Osteoblast (primary cell): ENCODE results near the gene DDX1. TPM values are rescaled to one million over a fixed set of nuclear protein-coding genes. Genes with fewer than 3 reads are reported as not detected.

ENCODE experiments used
- DNase-seq: peaks from one replicate; pipeline ENCODE4 v3.0.0; 2011; ENCODE audit warnings: low spot score, mixed read lengths; ENCODE audit not compliant: insufficient read length; ENCODE audit errors: missing footprints
- H2AFZ ChIP-seq: 2 replicates; pipeline ENCODE4 v1.6.0; 2011; ENCODE audit warnings: mild to moderate bottlenecking, low read length
- H3K27ac ChIP-seq: 2 replicates; pipeline ENCODE4 v1.5.1; 2011; ENCODE audit warnings: mild to moderate bottlenecking, low read depth, low read length, moderate library complexity
- H3K27me3 ChIP-seq: 2 replicates; pipeline ENCODE4 v1.6.0; 2012; ENCODE audit warnings: mild to moderate bottlenecking, control low read depth, inconsistent platforms, low read length, moderate library complexity; ENCODE audit not compliant: insufficient read depth
- H3K36me3 ChIP-seq: 2 replicates; pipeline ENCODE4 v1.5.1; 2011; ENCODE audit warnings: mild to moderate bottlenecking, low read length, control low read depth, moderate library complexity; ENCODE audit not compliant: insufficient read depth
- H3K4me1 ChIP-seq: 2 replicates; pipeline ENCODE4 v1.5.1; 2011; ENCODE audit warnings: mild to moderate bottlenecking, low read length, control low read depth, moderate library complexity; ENCODE audit not compliant: insufficient read depth
- H3K4me2 ChIP-seq: 2 replicates; pipeline ENCODE4 v1.6.0; 2011; ENCODE audit warnings: mild to moderate bottlenecking, low read length; ENCODE audit not compliant: insufficient read depth
- H3K4me3 ChIP-seq: fragments of 200-600 bp; sonication (generic); 3 replicates; pipeline ENCODE4 v1.5.1; 2012; ENCODE audit warnings: mild to moderate bottlenecking, low read length, inconsistent platforms; ENCODE audit not compliant: insufficient read depth
- H3K79me2 ChIP-seq: 2 replicates; pipeline ENCODE4 v1.6.0; 2012; ENCODE audit warnings: mild to moderate bottlenecking, low read length, control low read depth, inconsistent platforms; ENCODE audit not compliant: insufficient read depth
- H3K9me3 ChIP-seq: 2 replicates; pipeline ENCODE4 v1.5.1; 2011; ENCODE audit warnings: low read depth, low read length, control low read depth
- H4K20me1 ChIP-seq: 2 replicates; pipeline ENCODE4 v1.6.0; 2012; ENCODE audit warnings: mild to moderate bottlenecking, low read length, control low read depth; ENCODE audit not compliant: insufficient read depth
- total RNA-seq: library from RNA; depleted of rRNA; stranded (reverse); fragments of >200 nt; gene quantifications from 2 replicates; pipeline ENCODE4 v1.2.3, GENCODE V29; 2012
- TF ChIP-seq, protein P1 (sequence below): IDR thresholded peaks from 2 replicates; pipeline ENCODE4 v1.5.1; 2011; ENCODE audit warnings: mild to moderate bottlenecking, low read depth, low read length, moderate library complexity; ENCODE audit errors: extremely low read depth

DDX1 gene
- total RNA-seq, 1 donor, result 76.0 TPM

DNA sequence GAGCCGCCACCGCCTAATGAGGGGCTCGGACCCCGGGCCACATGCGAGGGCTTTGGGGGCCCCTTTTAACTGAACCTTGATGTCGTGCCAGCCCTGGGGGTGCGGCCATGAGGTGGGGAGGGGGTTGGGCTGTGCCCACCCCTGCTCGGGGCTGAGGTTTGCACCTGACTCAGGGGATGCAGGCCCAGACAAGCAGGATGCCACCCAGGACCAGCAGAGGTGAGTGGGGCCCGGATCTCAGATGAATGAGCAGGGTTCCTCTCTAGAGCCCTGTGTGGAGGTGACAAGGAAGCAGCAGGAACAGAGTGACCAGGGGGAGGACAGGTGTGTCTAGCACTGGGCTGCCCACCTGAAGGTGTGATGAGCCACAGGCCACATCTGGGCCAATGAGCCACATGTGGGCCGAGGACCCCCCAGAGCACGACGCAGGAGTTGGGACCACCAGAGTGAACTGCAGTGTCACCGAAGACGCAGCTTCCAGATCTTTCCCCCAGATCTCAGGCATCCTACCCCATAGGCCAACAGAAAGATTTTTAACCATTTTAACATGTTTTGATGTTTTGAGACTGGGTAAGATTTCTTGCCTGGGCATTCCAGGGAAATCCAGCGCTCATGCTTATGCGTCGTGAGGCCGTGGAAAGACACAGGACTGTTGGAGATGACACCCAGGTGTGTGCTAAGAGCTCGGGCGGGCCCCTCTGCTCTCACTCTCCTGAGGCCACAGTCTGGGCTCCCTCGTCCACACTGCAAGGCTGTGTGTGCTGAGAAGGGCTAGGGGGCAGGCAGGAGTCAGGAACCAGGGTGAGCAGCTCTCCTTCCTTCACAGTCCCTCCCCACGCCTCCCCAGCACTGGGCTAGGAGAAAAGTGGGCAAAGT lies 73.6 kb downstream of the DDX1 start:
- no peak for DNase-seq
- H3K9me3 ChIP-seq, result no peaks in the 10 kb centered on the region

GRCh38 chr2:15665943-15666460 lies 74.3 kb downstream of the DDX1 start:
- TF ChIP-seq, protein P1, sequence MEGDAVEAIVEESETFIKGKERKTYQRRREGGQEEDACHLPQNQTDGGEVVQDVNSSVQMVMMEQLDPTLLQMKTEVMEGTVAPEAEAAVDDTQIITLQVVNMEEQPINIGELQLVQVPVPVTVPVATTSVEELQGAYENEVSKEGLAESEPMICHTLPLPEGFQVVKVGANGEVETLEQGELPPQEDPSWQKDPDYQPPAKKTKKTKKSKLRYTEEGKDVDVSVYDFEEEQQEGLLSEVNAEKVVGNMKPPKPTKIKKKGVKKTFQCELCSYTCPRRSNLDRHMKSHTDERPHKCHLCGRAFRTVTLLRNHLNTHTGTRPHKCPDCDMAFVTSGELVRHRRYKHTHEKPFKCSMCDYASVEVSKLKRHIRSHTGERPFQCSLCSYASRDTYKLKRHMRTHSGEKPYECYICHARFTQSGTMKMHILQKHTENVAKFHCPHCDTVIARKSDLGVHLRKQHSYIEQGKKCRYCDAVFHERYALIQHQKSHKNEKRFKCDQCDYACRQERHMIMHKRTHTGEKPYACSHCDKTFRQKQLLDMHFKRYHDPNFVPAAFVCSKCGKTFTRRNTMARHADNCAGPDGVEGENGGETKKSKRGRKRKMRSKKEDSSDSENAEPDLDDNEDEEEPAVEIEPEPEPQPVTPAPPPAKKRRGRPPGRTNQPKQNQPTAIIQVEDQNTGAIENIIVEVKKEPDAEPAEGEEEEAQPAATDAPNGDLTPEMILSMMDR, result no peak
- no peak overlapping the region for H3K4me2 ChIP-seq
- no peaks in the 10 kb centered on the region for H3K27me3 ChIP-seq
- H4K20me1 ChIP-seq, result no peaks in the 10 kb centered on the region
- no peak overlapping the region for H3K4me3 ChIP-seq
- H3K27ac ChIP-seq, result no peak overlapping the region
- no peaks in the 10 kb centered on the region for H3K36me3 ChIP-seq
- H3K79me2 ChIP-seq, result no peaks in the 10 kb centered on the region
- no peaks in the 10 kb centered on the region for H3K9me3 ChIP-seq
- no peak for DNase-seq
- H3K4me1 ChIP-seq, result peaks cover 11% of the 10 kb centered on the region
- H2AFZ ChIP-seq, result no peak overlapping the region

More for the DNA sequence above, 73.6 kb downstream of the DDX1 start:
- Histone ChIP-seq H2AFZ (no peak overlapping the region), H3K27me3 (no peaks in the 10 kb centered on the region), H3K4me1 (peaks cover 11% of the 10 kb centered on the region), H4K20me1 (no peaks in the 10 kb centered on the region), H3K79me2 (no peaks in the 10 kb centered on the region), H3K36me3 (no peaks in the 10 kb centered on the region), H3K4me3 (no peak overlapping the region), H3K4me2 (no peak overlapping the region), H3K27ac (no peak overlapping the region)
- TF ChIP-seq, protein P1, result no peak

DNA sequence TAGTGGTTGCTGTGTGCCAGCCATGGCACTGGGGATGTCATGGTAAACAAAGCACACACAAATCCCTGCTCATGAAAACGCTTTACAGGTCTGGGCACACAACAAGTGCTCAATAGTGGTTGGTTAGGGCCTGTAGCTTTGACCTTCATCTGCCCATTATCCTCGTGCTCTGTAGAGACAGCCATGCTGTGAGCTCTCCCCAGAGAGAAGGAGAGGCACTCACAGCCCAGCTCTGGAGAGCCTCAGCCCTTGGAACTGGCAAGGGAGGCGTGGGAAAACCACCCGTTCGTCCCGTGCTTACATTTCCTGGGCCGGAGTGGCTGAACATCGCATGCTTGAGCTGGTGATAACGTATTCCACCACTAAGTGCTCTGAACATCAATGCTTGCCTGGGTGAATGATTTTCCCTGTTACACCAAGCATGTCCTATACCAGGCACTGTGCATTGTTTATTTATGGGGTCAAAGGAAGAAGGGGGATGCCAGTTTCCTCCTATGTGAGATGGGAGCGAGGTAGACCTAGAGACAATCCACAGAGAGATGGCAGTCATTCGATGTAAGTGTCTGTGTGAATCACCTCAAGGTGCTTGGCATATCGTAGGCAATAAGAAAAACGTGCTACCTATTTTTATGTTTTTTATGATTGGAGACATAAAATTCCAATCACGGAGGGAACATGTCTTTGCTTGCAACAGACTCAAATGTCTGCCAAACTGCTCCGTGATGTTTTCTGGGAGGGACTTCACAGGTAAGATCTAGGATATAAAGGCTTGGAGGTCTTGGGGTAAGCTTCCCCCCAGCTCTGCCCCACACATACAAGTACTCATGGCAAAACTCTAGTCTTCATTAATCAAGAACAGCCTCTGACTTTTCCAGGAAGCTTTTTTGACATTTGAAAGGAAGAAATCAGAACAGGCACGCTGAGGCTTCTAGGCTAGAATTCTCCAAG lies 75.5 kb downstream of the DDX1 start:
- Histone ChIP-seq H3K9me3 (no peaks in the 10 kb centered on the region), H4K20me1 (no peaks in the 10 kb centered on the region), H3K79me2 (no peaks in the 10 kb centered on the region), H3K36me3 (no peaks in the 10 kb centered on the region), H3K4me1 (peaks cover 11% of the 10 kb centered on the region), H3K4me3 (no peak overlapping the region), H3K27me3 (no peaks in the 10 kb centered on the region), H2AFZ (no peak overlapping the region), H3K4me2 (no peak overlapping the region), H3K27ac (no peak overlapping the region)
- no peak for DNase-seq
- TF ChIP-seq, protein P1, result no peak
